ENCODE measurements around the gene EVL. TPM values are rescaled to one million over a fixed set of nuclear protein-coding genes. Genes with fewer than 3 reads are reported as not detected.
"Not testable (repeated sequence)": the region's sequence is repeated elsewhere in the genome, so short reads cannot be mapped to it uniquely, and the experiment has no call there.

The EVL gene
- total RNA-seq, 1 donor from 2014 or later = 6.1 TPM

DNA sequence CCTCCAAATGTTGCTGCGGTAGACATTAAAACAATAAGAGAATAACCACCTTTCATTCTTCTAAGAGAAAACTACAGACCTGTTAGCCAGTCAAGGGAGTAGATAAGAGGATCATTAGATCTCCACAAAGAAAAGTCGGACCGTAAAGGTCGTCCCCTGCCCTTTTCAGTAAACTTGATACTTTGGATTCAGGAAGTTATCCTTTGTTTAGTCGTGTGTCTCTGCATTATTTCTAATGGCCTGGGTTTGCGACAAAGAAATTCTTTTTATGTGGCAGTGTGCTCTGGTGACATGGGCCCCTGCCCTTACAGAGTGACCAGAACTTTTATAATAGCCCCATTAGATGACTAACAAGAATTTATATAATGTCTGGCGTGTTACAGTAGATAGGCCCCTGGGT, 44.6 kb upstream of the EVL start:
- FAIRE-seq (no peak), DNase-seq (ENCODE audit: low read depth) (no peak)
- H3K36me3 ChIP-seq (ENCODE audit: control insufficient read depth, insufficient read depth, low read length) = no peaks in the 10 kb centered on the region
- H3K4me3 ChIP-seq (ENCODE audit: low read depth, low read length) = no peak overlapping the region
- no peaks in the 10 kb centered on the region for H3K27me3 ChIP-seq (ENCODE audit: control insufficient read depth, insufficient read depth, low read length)
- TF ChIP-seq, protein P1, sequence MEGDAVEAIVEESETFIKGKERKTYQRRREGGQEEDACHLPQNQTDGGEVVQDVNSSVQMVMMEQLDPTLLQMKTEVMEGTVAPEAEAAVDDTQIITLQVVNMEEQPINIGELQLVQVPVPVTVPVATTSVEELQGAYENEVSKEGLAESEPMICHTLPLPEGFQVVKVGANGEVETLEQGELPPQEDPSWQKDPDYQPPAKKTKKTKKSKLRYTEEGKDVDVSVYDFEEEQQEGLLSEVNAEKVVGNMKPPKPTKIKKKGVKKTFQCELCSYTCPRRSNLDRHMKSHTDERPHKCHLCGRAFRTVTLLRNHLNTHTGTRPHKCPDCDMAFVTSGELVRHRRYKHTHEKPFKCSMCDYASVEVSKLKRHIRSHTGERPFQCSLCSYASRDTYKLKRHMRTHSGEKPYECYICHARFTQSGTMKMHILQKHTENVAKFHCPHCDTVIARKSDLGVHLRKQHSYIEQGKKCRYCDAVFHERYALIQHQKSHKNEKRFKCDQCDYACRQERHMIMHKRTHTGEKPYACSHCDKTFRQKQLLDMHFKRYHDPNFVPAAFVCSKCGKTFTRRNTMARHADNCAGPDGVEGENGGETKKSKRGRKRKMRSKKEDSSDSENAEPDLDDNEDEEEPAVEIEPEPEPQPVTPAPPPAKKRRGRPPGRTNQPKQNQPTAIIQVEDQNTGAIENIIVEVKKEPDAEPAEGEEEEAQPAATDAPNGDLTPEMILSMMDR (IDR thresholded peaks at IDR 0.05; ENCODE audit: insufficient read depth, low read length, severe bottlenecking) = no peak

DNA sequence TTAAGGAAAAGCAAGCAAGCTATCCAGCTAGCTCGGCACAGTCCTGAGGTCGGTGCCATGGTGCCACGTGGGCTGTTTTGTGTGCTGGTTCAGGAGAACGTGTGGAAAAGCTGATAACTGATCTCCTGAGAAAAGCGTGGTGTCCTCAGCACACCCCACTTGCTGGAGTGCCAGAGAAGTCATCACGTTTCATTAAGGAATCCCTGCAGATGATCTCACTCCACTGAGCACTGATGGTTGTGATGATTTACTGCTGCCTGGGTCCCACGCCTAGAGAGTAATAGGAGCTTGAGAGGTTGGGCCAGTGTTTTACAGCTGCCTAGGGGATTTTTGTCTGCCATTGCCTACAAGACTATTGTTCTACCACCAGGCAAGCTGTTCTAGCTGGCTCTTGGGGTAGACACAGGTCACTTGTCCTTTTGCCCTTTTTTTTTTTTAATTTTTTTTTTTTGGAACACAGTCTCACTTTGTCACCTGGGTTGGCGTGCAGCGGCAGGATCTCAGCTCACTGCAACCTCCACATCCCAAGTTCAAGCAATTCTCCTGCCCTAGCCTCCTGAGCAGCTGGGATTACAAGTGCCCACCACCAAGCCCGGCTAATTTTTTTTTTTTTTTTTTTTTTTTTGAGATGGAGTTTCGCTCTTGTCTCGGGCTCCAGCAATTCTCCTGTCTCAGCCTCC, 42.3 kb upstream of the EVL start:
- no peak for DNase-seq (ENCODE audit: low read depth)
- no peak for FAIRE-seq

DNA sequence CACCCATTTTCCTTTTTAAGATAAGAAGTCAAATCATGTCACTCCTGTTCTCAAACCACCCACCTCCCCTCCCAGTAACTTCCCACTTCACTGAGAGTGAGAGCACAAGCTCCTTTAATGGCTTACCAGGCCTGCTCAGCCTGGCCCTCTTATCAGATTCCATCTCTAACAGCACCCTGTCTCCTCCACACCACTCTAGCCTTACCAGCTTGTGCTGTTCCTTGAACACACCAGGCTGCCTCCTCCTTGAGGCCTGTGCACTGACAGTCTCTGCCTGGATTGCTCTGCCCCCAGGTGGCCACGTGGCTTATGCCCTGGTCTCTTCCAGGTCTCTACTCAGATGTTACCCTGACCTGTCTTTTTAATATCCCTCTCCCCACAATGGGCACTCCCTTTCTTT, 40.1 kb upstream of the EVL start:
- FAIRE-seq (no peak), DNase-seq (ENCODE audit: low read depth) (peak; percentile 47)
- Histone ChIP-seq H3K4me3 (ENCODE audit: low read depth, low read length) (no peak overlapping the region), H3K36me3 (ENCODE audit: control insufficient read depth, insufficient read depth, low read length) (no peaks in the 10 kb centered on the region), H3K27me3 (ENCODE audit: control insufficient read depth, insufficient read depth, low read length) (no peaks in the 10 kb centered on the region)
- TF ChIP-seq, protein P1 (IDR thresholded peaks at IDR 0.05; ENCODE audit: insufficient read depth, low read length, severe bottlenecking) = peak; percentile 61

More for the DNA sequence above, 42.3 kb upstream of the EVL start:
- Histone ChIP-seq H3K36me3 (ENCODE audit: control insufficient read depth, insufficient read depth, low read length) (no peaks in the 10 kb centered on the region), H3K27me3 (ENCODE audit: control insufficient read depth, insufficient read depth, low read length) (no peaks in the 10 kb centered on the region), H3K4me3 (ENCODE audit: low read depth, low read length) (no peak overlapping the region)
- TF ChIP-seq, protein P1 (IDR thresholded peaks at IDR 0.05; ENCODE audit: insufficient read depth, low read length, severe bottlenecking) = no peak

DNA sequence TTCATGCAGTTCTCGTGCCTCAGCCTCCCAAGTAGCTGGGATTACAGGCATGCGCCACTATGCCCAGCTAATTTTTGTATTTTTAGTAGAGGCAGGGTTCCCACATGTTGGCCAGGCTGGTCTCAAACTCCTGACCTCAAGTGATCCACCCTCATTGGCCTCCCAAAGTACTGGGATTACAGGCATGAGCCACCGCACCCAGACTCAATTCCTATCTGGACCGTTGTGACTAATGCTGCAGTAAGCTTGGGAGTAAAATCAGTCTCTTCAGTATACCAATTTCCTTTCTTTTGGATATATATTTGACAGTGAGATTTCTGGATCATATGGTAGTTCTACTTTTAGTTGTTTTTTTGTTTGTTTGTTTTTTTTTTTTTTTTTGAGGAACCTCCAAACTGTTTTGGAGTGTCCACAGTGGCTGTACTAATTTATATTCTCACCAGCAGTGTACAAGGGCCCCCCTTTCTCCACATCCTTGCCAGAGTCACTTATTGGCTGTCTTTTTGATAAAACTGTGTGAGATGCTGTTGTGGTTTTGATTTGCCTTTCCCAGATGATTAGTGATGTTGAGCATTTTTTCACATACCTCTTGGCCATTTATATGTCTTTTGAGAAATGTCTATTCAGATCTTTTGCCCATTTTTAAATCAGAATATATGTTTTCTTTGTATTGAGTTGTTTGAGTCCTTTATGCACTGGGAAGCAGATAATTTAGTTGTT, 37.3 kb upstream of the EVL start:
- Histone ChIP-seq H3K4me3 (ENCODE audit: low read depth, low read length) (no peak overlapping the region), H3K36me3 (ENCODE audit: control insufficient read depth, insufficient read depth, low read length) (no peaks in the 10 kb centered on the region), H3K27me3 (ENCODE audit: control insufficient read depth, insufficient read depth, low read length) (no peaks in the 10 kb centered on the region)
- TF ChIP-seq, protein P1 (IDR thresholded peaks at IDR 0.05; ENCODE audit: insufficient read depth, low read length, severe bottlenecking) = no peak
- FAIRE-seq (no peak), DNase-seq (ENCODE audit: low read depth) (no peak)

DNA sequence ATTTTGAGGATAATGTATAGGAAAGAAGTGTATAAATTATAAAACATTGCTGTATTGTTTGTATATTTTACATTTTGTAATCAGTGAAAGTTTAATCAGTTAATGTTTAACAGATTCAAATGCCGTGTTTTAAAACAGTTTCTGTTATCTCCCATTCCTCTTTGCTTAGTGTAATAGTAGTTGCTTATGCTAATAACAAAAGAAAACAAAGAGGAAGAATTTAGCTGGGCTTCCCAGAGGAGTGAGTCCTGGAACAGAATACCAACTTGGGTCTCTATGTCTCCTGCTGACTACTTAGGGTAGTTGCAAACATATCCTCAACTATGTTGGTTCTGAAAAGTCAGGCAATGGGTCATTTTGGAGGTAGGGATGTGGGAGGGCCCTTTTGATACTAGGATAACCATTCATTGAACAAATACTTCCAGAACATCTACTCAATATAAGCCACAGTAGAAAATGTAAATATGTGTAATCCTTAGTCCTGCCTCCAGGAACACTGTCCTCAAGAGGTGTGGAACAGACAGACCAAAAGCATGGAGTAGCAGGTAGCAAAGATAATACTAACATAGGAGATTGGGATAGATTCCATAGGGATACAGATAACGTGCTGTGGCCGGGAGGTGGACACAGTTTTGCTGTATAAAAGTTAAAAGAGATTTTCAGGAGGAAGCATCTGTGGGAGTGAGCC, 36.1 kb upstream of the EVL start:
- Histone ChIP-seq H3K27me3 (ENCODE audit: control insufficient read depth, insufficient read depth, low read length) (no peaks in the 10 kb centered on the region), H3K4me3 (ENCODE audit: low read depth, low read length) (no peak overlapping the region), H3K36me3 (ENCODE audit: control insufficient read depth, insufficient read depth, low read length) (no peaks in the 10 kb centered on the region)
- TF ChIP-seq, protein P1 (IDR thresholded peaks at IDR 0.05; ENCODE audit: insufficient read depth, low read length, severe bottlenecking) = no peak
- FAIRE-seq (no peak), DNase-seq (ENCODE audit: low read depth) (no peak)

DNA sequence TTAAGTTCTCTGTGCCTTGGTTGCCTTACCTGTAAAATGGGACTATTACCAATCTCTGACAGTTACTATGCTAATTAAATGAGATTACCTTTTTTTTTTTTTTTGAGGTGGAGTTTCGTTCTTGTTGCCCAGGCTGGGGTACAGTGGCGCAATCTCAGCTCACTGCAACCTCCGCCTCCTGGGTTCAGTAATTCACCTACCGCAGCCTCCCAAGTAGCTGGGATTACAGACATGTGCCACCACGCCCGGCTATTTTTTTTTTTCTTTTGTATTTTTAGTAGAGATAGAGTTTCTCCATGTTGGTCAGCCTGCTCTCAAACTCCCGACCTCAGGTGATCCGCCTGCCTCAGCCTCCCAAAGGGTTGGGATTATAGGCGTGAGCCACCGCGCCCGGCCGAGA, 35.2 kb upstream of the EVL start:
- H3K4me3 ChIP-seq (ENCODE audit: low read depth, low read length); H3K27me3 ChIP-seq (ENCODE audit: control insufficient read depth, insufficient read depth, low read length); H3K36me3 ChIP-seq (ENCODE audit: control insufficient read depth, insufficient read depth, low read length); FAIRE-seq: not testable (repeated sequence)
- peak; percentile 65 for DNase-seq (ENCODE audit: low read depth)
